ENCODE results near the gene PALM2AKAP2. TPM values are rescaled to one million over a fixed set of nuclear protein-coding genes. Genes with fewer than 3 reads are reported as not detected.

Gene PALM2AKAP2
- total and polyA plus RNA-seq, 4 donors, result 0.51 to 37.7 (median 9.7) TPM

GRCh38 chr9:109812331-109812730 is 32.3 kb downstream of the PALM2AKAP2 start:
- H3K9ac ChIP-seq (ENCODE audit: insufficient read depth in 1 of 2, low read length in 2 of 2), result no peak overlapping the region
- no peak overlapping the region for H3K4me3 ChIP-seq
- H3K27ac ChIP-seq (ENCODE audit: low read depth in 1 of 2, low read length in 1 of 2), result peak overlapping the region in 1 of 2 donors; percentile 39
- H3K4me1 ChIP-seq (ENCODE audit: control insufficient read depth in 5 of 5, insufficient read depth in 5 of 5, low read length in 5 of 5), result peaks cover 1 to 23% (median 6%) of the 10 kb centered on the region in 5 donors
- H3K9me3 ChIP-seq (ENCODE audit: control insufficient read depth in 4 of 4, insufficient read depth in 3 of 4, low read length in 3 of 4), result peaks cover 0 to 9% (median 0%) of the 10 kb centered on the region in 4 donors
- no peaks in the 10 kb centered on the region for H3K36me3 ChIP-seq (ENCODE audit: control insufficient read depth in 4 of 4, insufficient read depth in 4 of 4, low read length in 4 of 4)
- TF ChIP-seq CTCF (IDR thresholded peaks at IDR 0.05; ENCODE audit: control extremely low read depth, extremely low read depth), result no peak
- WGBS, 2 donors, result 82% methylated on average over 4 of the region's 4 CpGs
- no peak for ATAC-seq (ENCODE audit: insufficient read depth, low FRiP score)
- DNase-seq, result peak; percentile 49 to 68 (median 55)
- no peaks in the 10 kb centered on the region for H3K27me3 ChIP-seq (ENCODE audit: control insufficient read depth in 3 of 3, insufficient read depth in 3 of 3, low read length in 2 of 3)

GRCh38 chr9:109812818-109813281 is 32.9 kb downstream of the PALM2AKAP2 start:
- DNase-seq (no peak), ATAC-seq (ENCODE audit: insufficient read depth, low FRiP score) (no peak)
- Histone ChIP-seq H3K9ac (ENCODE audit: insufficient read depth in 1 of 2, low read length in 2 of 2) (no peak overlapping the region), H3K4me1 (ENCODE audit: control insufficient read depth in 5 of 5, insufficient read depth in 5 of 5, low read length in 5 of 5) (peaks cover 5 to 22% (median 11%) of the 10 kb centered on the region in 5 donors), H3K36me3 (ENCODE audit: control insufficient read depth in 4 of 4, insufficient read depth in 4 of 4, low read length in 4 of 4) (no peaks in the 10 kb centered on the region), H3K9me3 (ENCODE audit: control insufficient read depth in 4 of 4, insufficient read depth in 3 of 4, low read length in 3 of 4) (peaks cover 0 to 9% (median 0%) of the 10 kb centered on the region in 4 donors), H3K27me3 (ENCODE audit: control insufficient read depth in 3 of 3, insufficient read depth in 3 of 3, low read length in 2 of 3) (no peaks in the 10 kb centered on the region), H3K27ac (ENCODE audit: low read depth in 1 of 2, low read length in 1 of 2) (no peak overlapping the region), H3K4me3 (no peak overlapping the region)
- no peak for TF ChIP-seq CTCF (IDR thresholded peaks at IDR 0.05; ENCODE audit: control extremely low read depth, extremely low read depth)
- WGBS, 2 donors, result 71 to 83% methylated on average over 1 of the region's 1 CpG

- ATAC-seq (ENCODE audit: insufficient read depth, low FRiP score) (no peak), DNase-seq (no peak)
- WGBS, 2 donors, result 65 to 69% methylated on average over 4 of the region's 4 CpGs
- Histone ChIP-seq H3K27ac (ENCODE audit: low read depth in 1 of 2, low read length in 1 of 2) (no peak overlapping the region), H3K4me3 (no peak overlapping the region), H3K9me3 (ENCODE audit: control insufficient read depth in 4 of 4, insufficient read depth in 3 of 4, low read length in 3 of 4) (peaks cover 0 to 9% (median 0%) of the 10 kb centered on the region in 4 donors), H3K9ac (ENCODE audit: insufficient read depth in 1 of 2, low read length in 2 of 2) (no peak overlapping the region), H3K4me1 (ENCODE audit: control insufficient read depth in 5 of 5, insufficient read depth in 5 of 5, low read length in 5 of 5) (peaks cover 5 to 22% (median 11%) of the 10 kb centered on the region in 5 donors), H3K27me3 (ENCODE audit: control insufficient read depth in 3 of 3, insufficient read depth in 3 of 3, low read length in 2 of 3) (no peaks in the 10 kb centered on the region), H3K36me3 (ENCODE audit: control insufficient read depth in 4 of 4, insufficient read depth in 4 of 4, low read length in 4 of 4) (no peaks in the 10 kb centered on the region)
- no peak for TF ChIP-seq CTCF (IDR thresholded peaks at IDR 0.05; ENCODE audit: control extremely low read depth, extremely low read depth)
These were observed 33.3 kb downstream of the PALM2AKAP2 start for GRCh38 chr9:109813303-109813702.

GRCh38 chr9:109813829-109814228 is 33.8 kb downstream of the PALM2AKAP2 start:
- Histone ChIP-seq H3K36me3 (ENCODE audit: control insufficient read depth in 4 of 4, insufficient read depth in 4 of 4, low read length in 4 of 4) (no peaks in the 10 kb centered on the region), H3K4me3 (no peak overlapping the region), H3K9ac (ENCODE audit: insufficient read depth in 1 of 2, low read length in 2 of 2) (no peak overlapping the region), H3K27me3 (ENCODE audit: control insufficient read depth in 3 of 3, insufficient read depth in 3 of 3, low read length in 2 of 3) (no peaks in the 10 kb centered on the region), H3K27ac (ENCODE audit: low read depth in 1 of 2, low read length in 1 of 2) (no peak overlapping the region), H3K4me1 (ENCODE audit: control insufficient read depth in 5 of 5, insufficient read depth in 5 of 5, low read length in 5 of 5) (peaks cover 5 to 26% (median 11%) of the 10 kb centered on the region in 5 donors), H3K9me3 (ENCODE audit: control insufficient read depth in 4 of 4, insufficient read depth in 3 of 4, low read length in 3 of 4) (peaks cover 0 to 9% (median 0%) of the 10 kb centered on the region in 4 donors)
- no peak for DNase-seq
- WGBS, 2 donors, result 84 to 87% methylated on average over 6 of the region's 6 CpGs
- ATAC-seq (ENCODE audit: insufficient read depth, low FRiP score), result no peak
- no peak for TF ChIP-seq CTCF (IDR thresholded peaks at IDR 0.05; ENCODE audit: control extremely low read depth, extremely low read depth)

Data from lung (tissue), 12 donors.